ENCODE measurements around the gene DDIT4L.
"Not testable (repeated sequence)": the region's sequence is repeated elsewhere in the genome, so short reads cannot be mapped to it uniquely, and the experiment has no call there.

DDIT4L gene

GRCh38 chr4:100165809-100166208, 24.5 kb downstream of the DDIT4L start:
- Histone ChIP-seq H3K36me3 (ENCODE audit: control insufficient read depth, insufficient read depth, low read length) (no peaks in the 10 kb centered on the region), H3K4me3 (ENCODE audit: low read depth, low read length) (no peak overlapping the region), H3K27me3 (ENCODE audit: control insufficient read depth, insufficient read depth, low read length) (no peaks in the 10 kb centered on the region), H3K9ac (ENCODE audit: low read depth, low read length) (no peak overlapping the region), H3K9me3 (ENCODE audit: control insufficient read depth, insufficient read depth, low read length) (no peaks in the 10 kb centered on the region), H3K27ac (ENCODE audit: low read depth, low read length) (no peak overlapping the region), H3K4me1 (ENCODE audit: control insufficient read depth, insufficient read depth, low read length) (peaks cover 12% of the 10 kb centered on the region; the same call in 1 of the 2 replicates)

- H3K27me3 ChIP-seq (ENCODE audit: control insufficient read depth, insufficient read depth, low read length) = no peaks in the 10 kb centered on the region
- no peaks in the 10 kb centered on the region for H3K9me3 ChIP-seq (ENCODE audit: control insufficient read depth, insufficient read depth, low read length)
- no peak overlapping the region for H3K4me3 ChIP-seq (ENCODE audit: low read depth, low read length)
- H3K4me1 ChIP-seq (ENCODE audit: control insufficient read depth, insufficient read depth, low read length) = peaks cover 12% of the 10 kb centered on the region; the same call in 1 of the 2 replicates
- H3K27ac ChIP-seq (ENCODE audit: low read depth, low read length) = no peak overlapping the region
- H3K36me3 ChIP-seq (ENCODE audit: control insufficient read depth, insufficient read depth, low read length) = no peaks in the 10 kb centered on the region
- H3K9ac ChIP-seq (ENCODE audit: low read depth, low read length) = no peak overlapping the region
Observed at GRCh38 chr4:100164808-100165760, 25.2 kb downstream of the DDIT4L start.

- H3K4me3 ChIP-seq (ENCODE audit: low read depth, low read length) = no peak overlapping the region
- no peaks in the 10 kb centered on the region for H3K27me3 ChIP-seq (ENCODE audit: control insufficient read depth, insufficient read depth, low read length)
- H3K27ac ChIP-seq (ENCODE audit: low read depth, low read length) = no peak overlapping the region
- no peak overlapping the region for H3K9ac ChIP-seq (ENCODE audit: low read depth, low read length)
- no peaks in the 10 kb centered on the region for H3K36me3 ChIP-seq (ENCODE audit: control insufficient read depth, insufficient read depth, low read length)
- H3K4me1 ChIP-seq (ENCODE audit: control insufficient read depth, insufficient read depth, low read length) = peaks cover 12% of the 10 kb centered on the region; the same call in 1 of the 2 replicates
- no peaks in the 10 kb centered on the region for H3K9me3 ChIP-seq (ENCODE audit: control insufficient read depth, insufficient read depth, low read length)
Observed at GRCh38 chr4:100162027-100162685, 28.1 kb downstream of the DDIT4L start.

GRCh38 chr4:100149190-100149589, 41.1 kb downstream of the DDIT4L start:
- H3K27ac ChIP-seq (ENCODE audit: low read depth, low read length) = no peak overlapping the region
- H3K9me3 ChIP-seq (ENCODE audit: control insufficient read depth, insufficient read depth, low read length) = no peaks in the 10 kb centered on the region
- no peaks in the 10 kb centered on the region for H3K27me3 ChIP-seq (ENCODE audit: control insufficient read depth, insufficient read depth, low read length)
- no peaks in the 10 kb centered on the region for H3K4me1 ChIP-seq (ENCODE audit: control insufficient read depth, insufficient read depth, low read length)
- no peaks in the 10 kb centered on the region for H3K36me3 ChIP-seq (ENCODE audit: control insufficient read depth, insufficient read depth, low read length)
- H3K9ac ChIP-seq (ENCODE audit: low read depth, low read length) = no peak overlapping the region
- no peak overlapping the region for H3K4me3 ChIP-seq (ENCODE audit: low read depth, low read length)

DNA sequence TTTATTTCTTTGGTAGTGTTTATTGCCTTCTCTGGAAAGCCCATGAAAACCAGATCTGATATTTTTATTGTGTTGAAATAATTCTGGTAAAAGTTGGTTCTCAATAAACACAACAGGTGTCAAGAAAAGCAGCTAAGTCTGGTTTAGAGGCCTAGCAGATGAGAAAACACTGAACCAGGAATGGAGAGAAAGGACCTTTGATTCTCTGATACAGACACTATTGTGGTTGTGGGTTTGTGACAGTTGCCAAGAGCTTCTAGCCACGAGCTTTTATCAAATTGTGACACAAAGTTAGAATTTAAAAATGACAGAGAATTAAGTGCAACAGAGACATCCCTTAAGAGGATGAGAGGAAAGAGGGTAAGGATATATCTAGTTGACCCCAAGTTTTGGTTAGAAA, 42.6 kb downstream of the DDIT4L start:
- no peaks in the 10 kb centered on the region for H3K4me1 ChIP-seq (ENCODE audit: control insufficient read depth, insufficient read depth, low read length)
- no peaks in the 10 kb centered on the region for H3K9me3 ChIP-seq (ENCODE audit: control insufficient read depth, insufficient read depth, low read length)
- no peak overlapping the region for H3K9ac ChIP-seq (ENCODE audit: low read depth, low read length)
- no peak overlapping the region for H3K27ac ChIP-seq (ENCODE audit: low read depth, low read length)
- no peaks in the 10 kb centered on the region for H3K36me3 ChIP-seq (ENCODE audit: control insufficient read depth, insufficient read depth, low read length)
- H3K27me3 ChIP-seq (ENCODE audit: control insufficient read depth, insufficient read depth, low read length) = no peaks in the 10 kb centered on the region
- H3K4me3 ChIP-seq (ENCODE audit: low read depth, low read length) = no peak overlapping the region

- H3K4me3 ChIP-seq (ENCODE audit: low read depth, low read length) = no peak overlapping the region
- no peak overlapping the region for H3K9ac ChIP-seq (ENCODE audit: low read depth, low read length)
- H3K4me1 ChIP-seq (ENCODE audit: control insufficient read depth, insufficient read depth, low read length) = no peaks in the 10 kb centered on the region
- H3K27me3 ChIP-seq (ENCODE audit: control insufficient read depth, insufficient read depth, low read length) = no peaks in the 10 kb centered on the region
- no peak overlapping the region for H3K27ac ChIP-seq (ENCODE audit: low read depth, low read length)
- no peaks in the 10 kb centered on the region for H3K9me3 ChIP-seq (ENCODE audit: control insufficient read depth, insufficient read depth, low read length)
- no peaks in the 10 kb centered on the region for H3K36me3 ChIP-seq (ENCODE audit: control insufficient read depth, insufficient read depth, low read length)
Observed at GRCh38 chr4:100147198-100147597, 43.1 kb downstream of the DDIT4L start.

DNA sequence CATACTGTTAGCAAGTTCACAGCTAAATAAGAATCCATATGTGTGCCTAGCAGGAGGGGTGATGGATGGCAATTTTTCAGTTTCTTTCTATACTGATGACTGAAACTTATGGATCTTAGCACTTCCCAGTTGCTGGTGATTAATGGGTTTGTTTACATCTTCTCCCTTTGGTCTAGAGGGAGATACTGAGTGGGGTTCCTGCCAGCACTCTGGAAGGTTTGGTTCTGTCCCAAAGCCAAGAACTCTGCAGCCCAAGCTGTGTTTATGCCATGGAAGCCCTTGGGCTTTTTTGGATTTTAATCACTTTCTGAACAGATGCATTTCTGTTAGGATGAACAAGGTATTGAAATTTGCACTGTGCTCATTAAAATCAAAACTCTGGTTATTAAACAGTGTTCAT, 43.5 kb downstream of the DDIT4L start:
- H3K27ac ChIP-seq (ENCODE audit: low read depth, low read length) = no peak overlapping the region
- no peaks in the 10 kb centered on the region for H3K4me1 ChIP-seq (ENCODE audit: control insufficient read depth, insufficient read depth, low read length)
- H3K9ac ChIP-seq (ENCODE audit: low read depth, low read length) = no peak overlapping the region

DNA sequence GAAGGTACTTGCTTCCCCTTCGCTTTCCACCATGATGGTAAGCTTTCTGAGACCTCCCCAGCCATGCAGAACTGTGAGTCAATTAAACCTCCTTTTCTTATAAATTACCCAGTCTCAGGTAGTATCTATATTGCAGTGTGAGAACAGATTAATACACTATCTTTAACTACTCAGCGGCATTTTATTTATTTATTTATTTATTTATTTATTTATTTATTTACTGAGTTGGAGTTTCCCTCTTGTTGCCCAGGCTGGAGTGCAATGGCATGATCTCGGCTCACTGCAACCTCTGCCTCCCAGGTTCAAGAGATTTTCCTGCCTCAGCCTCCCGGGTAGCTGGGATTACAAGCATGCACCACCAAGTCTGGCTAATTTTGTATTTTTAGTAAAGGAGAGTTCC, 52.9 kb downstream of the DDIT4L start:
- H3K4me1 ChIP-seq (ENCODE audit: control insufficient read depth, insufficient read depth, low read length); H3K9ac ChIP-seq (ENCODE audit: low read depth, low read length); H3K27ac ChIP-seq (ENCODE audit: low read depth, low read length); H3K36me3 ChIP-seq (ENCODE audit: control insufficient read depth, insufficient read depth, low read length); H3K27me3 ChIP-seq (ENCODE audit: control insufficient read depth, insufficient read depth, low read length); H3K4me3 ChIP-seq (ENCODE audit: low read depth, low read length): not testable (repeated sequence)
- H3K9me3 ChIP-seq (ENCODE audit: control insufficient read depth, insufficient read depth, low read length) = peaks cover 13% of the 10 kb centered on the region

More for the DNA sequence above, 43.5 kb downstream of the DDIT4L start:
- no peaks in the 10 kb centered on the region for H3K9me3 ChIP-seq (ENCODE audit: control insufficient read depth, insufficient read depth, low read length)
- H3K4me3 ChIP-seq (ENCODE audit: low read depth, low read length) = no peak overlapping the region
- H3K27me3 ChIP-seq (ENCODE audit: control insufficient read depth, insufficient read depth, low read length) = no peaks in the 10 kb centered on the region
- H3K36me3 ChIP-seq (ENCODE audit: control insufficient read depth, insufficient read depth, low read length) = no peaks in the 10 kb centered on the region
